Pancreas (tissue), 10 donors: ENCODE results near the gene WDR70. TPM values are rescaled to one million over a fixed set of nuclear protein-coding genes. Genes with fewer than 3 reads are reported as not detected.
A peak's percentile ranks its signal among the peaks of the same experiment; 100 is the strongest.
"Not testable (repeated sequence)": the region's sequence is repeated elsewhere in the genome, so short reads cannot be mapped to it uniquely, and the experiment has no call there.

Source experiments
- ATAC-seq, 4 donors: fragments of 200-7000 bp; cut with Tn5 transposase; one replicate each; pipeline versions ENCODE4 v1.8.0 to v1.9.1; 2020; ENCODE audit warnings: mild to moderate bottlenecking in 4 of 4, moderate library complexity in 4 of 4
- DNase-seq, 6 donors: peaks; one replicate each; pipeline ENCODE4 v3.0.0-alpha.2; 2020
- FAIRE-seq: peaks from 2 replicates; lab custom pipeline; 2012; peaks lifted over from hg19 to GRCh38; lab: Jason Lieb, UNC
- H3K27ac ChIP-seq, 4 donors: fragments of 200-600 bp; sonication (generic); 1 replicate in 3 of 4; 2 replicates in 1 of 4; pipeline versions ENCODE4 v1.5.0 to v1.8.0; 2020
- H3K27me3 ChIP-seq, 4 donors: fragments of 200-600 bp; one replicate each; pipeline ENCODE4 v1.8.0; 2021
- H3K36me3 ChIP-seq, 3 donors: fragments of 200-600 bp; sonication (generic) in 1 of 3; one replicate each; pipeline versions ENCODE4 v1.5.0 to v1.8.0; 2020 to 2021
- H3K4me1 ChIP-seq, 3 donors: fragments of 200-600 bp; one replicate each; pipeline ENCODE4 v1.8.0; 2021
- H3K4me3 ChIP-seq, 4 donors: fragments of 200-600 bp; sonication (generic) in 2 of 4; one replicate each; pipeline versions ENCODE4 v1.5.0 to v1.8.0; 2020 to 2021
- H3K9me3 ChIP-seq, 4 donors: fragments of 200-600 bp; one replicate each; pipeline ENCODE4 v1.8.0; 2021
- CTCF ChIP-seq, 4 donors: fragments of 200-600 bp; sonication (generic) in 3 of 4; IDR thresholded peaks; one replicate each; pipeline versions ENCODE4 v1.5.0 to v1.8.0; 2021; ENCODE audit warnings: antibody characterized with exemption in 4 of 4
- WGBS, 2 donors: extraction: QIAGEN DNeasy Blood & Tissue Kit; methylation state at CpG; one replicate each; pipeline ENCODE4 v1.1.7; 2013; 5-methylcytosine and 5-hydroxymethylcytosine counted together
- intact Hi-C, 3 donors: fragments of 100-400 bp; cut with DNase I; formaldehyde crosslinking; loops; one replicate each; pipeline versions ENCODE4 v1.11.1 to v1.14.2; 2022
- polyA plus RNA-seq, 2 donors: library from polyadenylated mRNA; stranded (reverse); fragments of 200-250 nt; gene quantifications; one replicate each; pipeline ENCODE4 v1.2.3, GENCODE V29; 2013
- total RNA-seq, 6 donors: library from RNA; stranded (reverse); fragmentation: NEBNext Ultra II Directional in 4 of 6; extraction: Animal tissue kit (Norgen Biotek cat#: 25700) in 4 of 6; gene quantifications; one replicate each; pipeline versions ENCODE4 v1.2.1 to v1.2.4, GENCODE V29; 2021 to 2023
- donor health status: healthy with polysubstance abuse.
- donor health status: DM: no; HTN: no; CAD: no; lungs with moderate emphysema.
- donor health status: DM: no; HTN: no; CAD: no.
- donor health status: control.
- donor health status: control.
- donor health status: Bipolar disorder and iron deficiency.
- donor health status: DM: yes; HTN: yes; CAD: no.
- donor health status: DM: no; HTN: no; CAD: no.
- donor health status: DM: no; HTN: no; CAD: no.
- donor health status: DM: yes; HTN: yes; CAD: no.

Gene WDR70
- 10 to 100 TPM; 10.7 to 21.2 (median 13.6) TPM for total RNA-seq
- polyA plus RNA-seq: 10 to 100 TPM; 15.2 to 24.3 TPM

GRCh38 chr5:37379100-37379628, at the start of gene WDR70:
TSS of gene WDR70 (plus strand) at chr5:37379318. CDS start at chr5:37379368, 50 bp downstream.
- H3K27me3 ChIP-seq, H3K36me3 ChIP-seq, H3K9me3 ChIP-seq, H3K4me1 ChIP-seq, intact Hi-C loops: not testable (repeated sequence)
- H3K4me3 ChIP-seq: peak within 1 kb of the TSS; percentile 66 to 94 (median 84)
- TF ChIP-seq CTCF (IDR thresholded peaks at IDR 0.05): peak; percentile 46 to 61 (median 56)
- H3K27ac ChIP-seq: peak within 1 kb of the TSS in 1 of 4 donors; percentile 41
- peak; percentile 20 for FAIRE-seq
- peak; percentile 77 to 90 (median 84) for DNase-seq
- ATAC-seq: peak; percentile 100
- WGBS, 2 donors: 0% methylated on average over 31 to 37 of the region's 39 CpGs

- ATAC-seq, H3K4me1 ChIP-seq, H3K9me3 ChIP-seq, H3K27ac ChIP-seq, H3K4me3 ChIP-seq, FAIRE-seq, intact Hi-C loops, DNase-seq, H3K27me3 ChIP-seq: not testable (repeated sequence)
- peaks cover 0 to 22% (median 6%) of the 10 kb centered on the region in 3 donors for H3K36me3 ChIP-seq
- 96 to 99% methylated on average over 12 of the region's 12 CpGs for WGBS, 2 donors
Observed at GRCh38 chr5:37334754-37335153, 44.4 kb upstream of the WDR70 start.

- H3K9me3 ChIP-seq, H3K4me1 ChIP-seq, H3K27me3 ChIP-seq, ATAC-seq, DNase-seq, H3K4me3 ChIP-seq, H3K27ac ChIP-seq, intact Hi-C loops, FAIRE-seq: not testable (repeated sequence)
- peaks cover 4 to 34% (median 6%) of the 10 kb centered on the region in 3 donors for H3K36me3 ChIP-seq
- WGBS, 2 donors: 97 to 98% methylated on average over 18 of the region's 18 CpGs
Observed at GRCh38 chr5:37342741-37343140, 36.4 kb upstream of the WDR70 start.

GRCh38 chr5:37355161-37355560, 24.0 kb upstream of the WDR70 start:
- no peak for FAIRE-seq
- Histone ChIP-seq H3K4me3 (no peak overlapping the region), H3K27ac (no peak overlapping the region), H3K9me3 (no peaks in the 10 kb centered on the region), H3K27me3 (no peaks in the 10 kb centered on the region), H3K4me1 (no peaks in the 10 kb centered on the region), H3K36me3 (peaks cover 0 to 29% (median 7%) of the 10 kb centered on the region in 3 donors)
- intact Hi-C loops: no loop called here
- no peak for TF ChIP-seq CTCF (IDR thresholded peaks at IDR 0.05)
- 93 to 98% methylated on average over 6 of the region's 6 CpGs for WGBS, 2 donors
- no peak for ATAC-seq
- DNase-seq: no peak

GRCh38 chr5:37370550-37370863, 8.6 kb upstream of the WDR70 start:
- H3K4me3 ChIP-seq: peak overlapping the region; percentile 68 to 94 (median 86)
- FAIRE-seq: no peak
- intact Hi-C loops: no loop called here
- H3K36me3 ChIP-seq: no peaks in the 10 kb centered on the region
- peaks cover 8 to 20% (median 12%) of the 10 kb centered on the region in 3 donors for H3K4me1 ChIP-seq
- no peak for ATAC-seq
- peak overlapping the region; percentile 60 to 74 (median 67) for H3K27ac ChIP-seq
- DNase-seq: no peak
- no peaks in the 10 kb centered on the region for H3K9me3 ChIP-seq
- H3K27me3 ChIP-seq: no peaks in the 10 kb centered on the region
- WGBS, 2 donors: 0 to 1% methylated on average over 7 of the region's 7 CpGs
- TF ChIP-seq CTCF (IDR thresholded peaks at IDR 0.05): no peak
